Body of pancreas (tissue), 4 donors: ENCODE measurements around the gene GRID2. TPM values are rescaled to one million over a fixed set of nuclear protein-coding genes. Genes with fewer than 3 reads are reported as not detected.

Experiments used
- ATAC-seq: fragments of 150-250 bp; one replicate; pipeline ENCODE4 v1.9.1; 2016
- DNase-seq, 4 donors: peaks; one replicate each; pipeline ENCODE4 v3.0.0-alpha.2; 2019
- H3K27ac ChIP-seq, 4 donors: fragments of 200-600 bp; sonication (generic); 1 replicate in 3 of 4; 2 replicates in 1 of 4; pipeline versions ENCODE4 v1.5.1 to v1.6.1; 2016 to 2019; ENCODE audit warnings: mild to moderate bottlenecking in 1 of 4, mixed read lengths in 1 of 4, moderate library complexity in 1 of 4
- H3K27me3 ChIP-seq, 2 donors: fragments of 200-600 bp; sonication (generic); one replicate each; pipeline ENCODE4 v1.6.0; 2016; ENCODE audit warnings: mild to moderate bottlenecking in 1 of 2
- H3K36me3 ChIP-seq, 2 donors: fragments of 200-600 bp; sonication (generic); replicated peaks in 1 of 2; 2 replicates each; pipeline ENCODE4 v1.5.1; 2016; ENCODE audit warnings: low read depth in 2 of 2; ENCODE audit not compliant: insufficient read depth in 1 of 2
- H3K4me1 ChIP-seq: fragments of 200-600 bp; sonication (generic); one replicate; pipeline ENCODE4 v1.6.0; 2016
- H3K4me3 ChIP-seq, 2 donors: fragments of 200-600 bp; sonication (generic); 1 replicate in 1 of 2; 2 replicates in 1 of 2; pipeline ENCODE4 v1.5.1; 2016 to 2019
- H3K9me3 ChIP-seq, 3 donors: fragments of 200-600 bp; sonication (generic); 1 replicate in 2 of 3; 2 replicates in 1 of 3; pipeline ENCODE4 v1.5.1; 2016
- CTCF ChIP-seq, 7 experiments: fragments of 450-650 bp in 4 of 7; fragments of 200-600 bp in 3 of 7; sonication (generic) in 3 of 7; IDR thresholded peaks; one replicate each; pipeline ENCODE4 v1.5.1; 2016 to 2019; ENCODE audit warnings: antibody characterized with exemption in 7 of 7
- POLR2A ChIP-seq, 3 donors: fragments of 450-650 bp; IDR thresholded peaks; one replicate each; pipeline ENCODE4 v1.6.1; 2016; ENCODE audit warnings: antibody characterized with exemption in 3 of 3, mild to moderate bottlenecking in 2 of 3
- WGBS, 2 donors: methylation state at CpG; one replicate each; pipeline ENCODE4 v1.1.5; 2017; 5-methylcytosine and 5-hydroxymethylcytosine counted together
- intact Hi-C: fragments of 100-400 bp; cut with DNase I; formaldehyde crosslinking; loops from one replicate; pipeline ENCODE4 v1.15.1; 2023
- total RNA-seq, 2 donors: library from RNA; depleted of rRNA; stranded (reverse); fragments of >200 nt; gene quantifications; one replicate each; pipeline ENCODE4 v1.1.0, GENCODE V29; 2016

Gene GRID2
- total RNA-seq, 2 donors from 2014 or later, result not detected

- TF ChIP-seq CTCF (IDR thresholded peaks at IDR 0.05), result no peak
- TF ChIP-seq POLR2A (IDR thresholded peaks at IDR 0.05), result no peak
- 40 to 43% methylated on average over 4 of the region's 4 CpGs for WGBS, 2 donors
- DNase-seq (no peak), ATAC-seq (no peak)
- no peak overlapping the region for H3K27ac ChIP-seq
- intact Hi-C loops, result no loop called here
- H3K9me3 ChIP-seq, result no peaks in the 10 kb centered on the region
- H3K4me3 ChIP-seq, result no peak overlapping the region
- no peaks in the 10 kb centered on the region for H3K27me3 ChIP-seq
- H3K4me1 ChIP-seq, result no peaks in the 10 kb centered on the region
- no peaks in the 10 kb centered on the region for H3K36me3 ChIP-seq
These were observed 1112.8 kb downstream of the GRID2 start for GRCh38 chr4:93416344-93417128.

GRCh38 chr4:93431371-93431770 is 1127.6 kb downstream of the GRID2 start:
- no peak for DNase-seq
- no peak for ATAC-seq
- Histone ChIP-seq H3K27me3 (no peaks in the 10 kb centered on the region), H3K9me3 (no peaks in the 10 kb centered on the region), H3K4me1 (no peaks in the 10 kb centered on the region), H3K27ac (no peak overlapping the region), H3K36me3 (no peaks in the 10 kb centered on the region), H3K4me3 (no peak overlapping the region)
- TF ChIP-seq POLR2A (IDR thresholded peaks at IDR 0.05) (no peak), CTCF (IDR thresholded peaks at IDR 0.05) (no peak)
- intact Hi-C loops, result no loop called here

- ATAC-seq (no peak), DNase-seq (no peak)
- no peak overlapping the region for H3K27ac ChIP-seq
- TF ChIP-seq POLR2A (IDR thresholded peaks at IDR 0.05), result no peak
- no peak for TF ChIP-seq CTCF (IDR thresholded peaks at IDR 0.05)
- no peaks in the 10 kb centered on the region for H3K27me3 ChIP-seq
- intact Hi-C loops, result no loop called here
- H3K36me3 ChIP-seq, result no peaks in the 10 kb centered on the region
- H3K4me1 ChIP-seq, result no peaks in the 10 kb centered on the region
- no peaks in the 10 kb centered on the region for H3K9me3 ChIP-seq
- H3K4me3 ChIP-seq, result no peak overlapping the region
- 60 to 71% methylated on average over 3 of the region's 3 CpGs for WGBS, 2 donors
These were observed 1130.1 kb downstream of the GRID2 start for GRCh38 chr4:93433840-93434239.

GRCh38 chr4:93436000-93436626 is 1132.3 kb downstream of the GRID2 start:
- no peak for ATAC-seq
- intact Hi-C loops, result no loop called here
- 67 to 75% methylated on average over 3 of the region's 3 CpGs for WGBS, 2 donors

More at GRCh38 chr4:93436000-93436626, 1132.3 kb downstream of the GRID2 start:
- Histone ChIP-seq H3K9me3 (no peaks in the 10 kb centered on the region), H3K27ac (no peak overlapping the region), H3K4me1 (no peaks in the 10 kb centered on the region), H3K27me3 (no peaks in the 10 kb centered on the region), H3K4me3 (no peak overlapping the region), H3K36me3 (no peaks in the 10 kb centered on the region)
- DNase-seq, result no peak
- TF ChIP-seq CTCF (IDR thresholded peaks at IDR 0.05), result no peak
- no peak for TF ChIP-seq POLR2A (IDR thresholded peaks at IDR 0.05)
